A549 (cell line): Measurements from ENCODE around the gene HSPG2. TPM values are rescaled to one million over a fixed set of nuclear protein-coding genes. Genes with fewer than 3 reads are reported as not detected.

Experiments
- ATAC-seq, 2 experiments: fragments of 200-7000 bp in 1 of 2; fragments of >200 bp in 1 of 2; cut with Nextera tagmentation in 1 of 2; cut with Tn5 transposase in 1 of 2; 3 replicates each; pipeline versions ENCODE4 v1.8.0 to v1.9.1; 2018 to 2020; ENCODE audit warnings: mild to moderate bottlenecking in 1 of 2, moderate library complexity in 1 of 2
- CTCF ChIA-PET: fragments of 300-600 bp; sonication (Branson Sonifier 250); formaldehyde crosslinking; extraction: SDS; loops from one replicate; lab custom pipeline; 2021; ENCODE audit warnings: antibody characterized with exemption, inconsistent platforms; lab: Yijun Ruan, JAX
- POLR2A ChIA-PET: fragments of 350-600 bp; formaldehyde crosslinking; extraction: SDS; loops from one replicate; lab custom pipeline; 2021; ENCODE audit warnings: antibody characterized with exemption, inconsistent platforms; lab: Yijun Ruan, JAX
- DNase-seq, 2 experiments: peaks; one replicate each; pipeline versions ENCODE4 v3.0.0 to v3.0.0-alpha.2; 2011 to 2016; ENCODE audit warnings: low read depth in 1 of 2, low spot score in 1 of 2
- FAIRE-seq: peaks from 2 replicates; lab custom pipeline; 2011; peaks lifted over from hg19 to GRCh38; lab: Jason Lieb, UNC
- H3K27ac ChIP-seq, 2 experiments: fragments of >200 bp; sonication (Bioruptor Twin); formaldehyde crosslinking; 3 replicates each; pipeline ENCODE4 v1.5.1; 2016 to 2017
- H3K4me1 ChIP-seq: fragments of >200 bp; sonication (Bioruptor Twin); formaldehyde crosslinking; 3 replicates; pipeline ENCODE4 v1.6.1; 2016
- H3K4me2 ChIP-seq: fragments of >200 bp; sonication (Bioruptor Twin); formaldehyde crosslinking; 3 replicates; pipeline ENCODE4 v1.6.1; 2016
- H3K4me3 ChIP-seq: fragments of >200 bp; sonication (Bioruptor Twin); formaldehyde crosslinking; 3 replicates; pipeline ENCODE4 v1.5.1; 2016
- H3K9me3 ChIP-seq: fragments of >200 bp; sonication (Bioruptor Twin); formaldehyde crosslinking; 3 replicates; pipeline ENCODE4 v1.6.1; 2016
- BCL3 ChIP-seq: fragments of >200 bp; sonication (Bioruptor Twin); formaldehyde crosslinking; IDR thresholded peaks from 3 replicates; pipeline ENCODE4 v1.6.1; 2016
- CBX8 ChIP-seq: fragments of 200-600 bp; sonication (generic); IDR thresholded peaks from 2 replicates; pipeline ENCODE4 v1.6.1; 2016
- CHD4 ChIP-seq: fragments of 200-600 bp; sonication (generic); IDR thresholded peaks from 2 replicates; pipeline ENCODE4 v1.6.1; 2016; ENCODE audit warnings: antibody characterized with exemption, mild to moderate bottlenecking, borderline replicate concordance
- E2F6 ChIP-seq: IDR thresholded peaks from 2 replicates; pipeline ENCODE4 v1.6.1; 2012; ENCODE audit warnings: low read depth, borderline replicate concordance
- EHF ChIP-seq: fragments of 250-450 bp; sonication (Bioruptor Pico); IDR thresholded peaks from 2 replicates; pipeline ENCODE4 v1.5.0; 2020; ENCODE audit warnings: mild to moderate bottlenecking
- EHMT2 ChIP-seq: fragments of 200-600 bp; sonication (generic); IDR thresholded peaks from 2 replicates; pipeline ENCODE4 v1.6.1; 2016; ENCODE audit warnings: antibody characterized with exemption, low read depth, mild to moderate bottlenecking, moderate library complexity
- ESRRA ChIP-seq: fragments of 150-350 bp; IDR thresholded peaks from 2 replicates; pipeline ENCODE4 v1.6.1; 2014; ENCODE audit warnings: mild to moderate bottlenecking, low read length, borderline replicate concordance
- FOSB ChIP-seq: fragments of 250-450 bp; sonication (Bioruptor Pico); IDR thresholded peaks from 2 replicates; pipeline ENCODE4 v1.5.0; 2020; ENCODE audit warnings: mild to moderate bottlenecking, moderate library complexity
- HDAC2 ChIP-seq: fragments of 200-600 bp; sonication (generic); IDR thresholded peaks from 2 replicates; pipeline ENCODE4 v1.6.1; 2016
- HEYL ChIP-seq: fragments of 250-450 bp; sonication (Bioruptor Pico); IDR thresholded peaks from 2 replicates; pipeline ENCODE4 v1.8.0; 2021; ENCODE audit warnings: mild to moderate bottlenecking, moderate library complexity
- HOXB5 ChIP-seq: fragments of 250-450 bp; sonication (Bioruptor Pico); IDR thresholded peaks from 2 replicates; pipeline ENCODE4 v1.5.0; 2020; ENCODE audit warnings: mild to moderate bottlenecking, moderate library complexity
- JUNB ChIP-seq: fragments of >200 bp; sonication (Bioruptor Twin); formaldehyde crosslinking; IDR thresholded peaks from 2 replicates; pipeline ENCODE4 v1.6.1; 2016
- MAFK ChIP-seq: fragments of 450-650 bp; IDR thresholded peaks from 2 replicates; pipeline ENCODE4 v1.6.1; 2014; ENCODE audit not compliant: partially characterized antibody
- MAZ ChIP-seq: fragments of 150-350 bp; IDR thresholded peaks from 2 replicates; pipeline ENCODE4 v1.6.1; 2014; ENCODE audit warnings: antibody characterized with exemption, low read depth, low read length, borderline replicate concordance
- MYC ChIP-seq: IDR thresholded peaks from 2 replicates; pipeline ENCODE4 v1.6.1; 2012; ENCODE audit warnings: mild to moderate bottlenecking, inconsistent platforms, low read length, improper control_type of control experiment, borderline replicate concordance
- NFE2L2 ChIP-seq: fragments of 150-350 bp; conservative IDR thresholded peaks from 2 replicates; pipeline ENCODE4 v1.6.1; 2014; ENCODE audit warnings: low read length
- PBX3 ChIP-seq: IDR thresholded peaks from 2 replicates; pipeline ENCODE4 v1.6.1; 2012
- RAD21 ChIP-seq, 2 experiments: fragments of >200 bp in 1 of 2; sonication (Bioruptor Twin) in 1 of 2; formaldehyde crosslinking in 1 of 2; IDR thresholded peaks in 1 of 2; conservative IDR thresholded peaks in 1 of 2; 2 replicates in 1 of 2; 3 replicates in 1 of 2; pipeline ENCODE4 v1.6.1; 2012 to 2018; ENCODE audit warnings: inconsistent platforms in 1 of 2
- RARB ChIP-seq: fragments of 250-450 bp; sonication (Bioruptor Pico); IDR thresholded peaks from 2 replicates; pipeline ENCODE4 v1.8.0; 2021; ENCODE audit warnings: mild to moderate bottlenecking, moderate library complexity
- SMC3 ChIP-seq: fragments of >200 bp; sonication (Bioruptor Twin); formaldehyde crosslinking; IDR thresholded peaks from 3 replicates; pipeline ENCODE4 v1.6.1; 2018; ENCODE audit warnings: inconsistent platforms
- TP53 ChIP-seq: fragments of 250-450 bp; sonication (Bioruptor Pico); IDR thresholded peaks from 2 replicates; pipeline ENCODE4 v1.5.0; 2021; ENCODE audit warnings: mild to moderate bottlenecking, moderate library complexity
- ZC3H11A ChIP-seq: fragments of 450-650 bp; IDR thresholded peaks from 2 replicates; pipeline ENCODE4 v1.6.1; 2014; ENCODE audit warnings: antibody characterized with exemption, mild to moderate bottlenecking
- ZFP36 ChIP-seq: fragments of 450-650 bp; IDR thresholded peaks from 2 replicates; pipeline ENCODE4 v1.6.1; 2014; ENCODE audit warnings: borderline replicate concordance; ENCODE audit not compliant: partially characterized antibody
- ZSCAN20 ChIP-seq: fragments of 250-450 bp; sonication (Bioruptor Pico); IDR thresholded peaks from 2 replicates; pipeline ENCODE4 v1.8.0; 2022; ENCODE audit warnings: mild to moderate bottlenecking, moderate library complexity
- WGBS: methylation state at CpG from one replicate; pipeline ENCODE4 v1.1.6; 2017; ENCODE audit errors: missing lambda C conversion rate; 5-methylcytosine and 5-hydroxymethylcytosine counted together
- polyA plus RNA-seq, 4 experiments: library from polyadenylated mRNA; depleted of rRNA in 3 of 4; stranded (reverse); fragments of >200 nt; fragmentation: RNase III in 1 of 4; extraction: RNeasy Plus Mini Kit Qiagen cat#74134 plus additional on column Dnase treatment in 1 of 4; gene quantifications; 2 replicates in 3 of 4; 3 replicates in 1 of 4; pipeline ENCODE4 v1.2.3, GENCODE V29; 2011 to 2017
- TF ChIP-seq, protein P1 (sequence below): fragments of >200 bp; sonication (Bioruptor Twin); formaldehyde crosslinking; IDR thresholded peaks from 3 replicates; pipeline ENCODE4 v1.5.1; 2016

HSPG2 gene
- polyA plus RNA-seq, 2 of the 4 experiments (the other 2 are of a cell fraction) = 7.0 to 42.7 TPM

GRCh38 chr1:21833392-21833976 lies 103.6 kb downstream of the HSPG2 start:
- no peak overlapping the region for H3K4me2 ChIP-seq
- no peak for TF ChIP-seq ESRRA
- no peak for TF ChIP-seq RARB
- no peak for TF ChIP-seq MAFK
- TF ChIP-seq CHD4 = no peak
- ChIA-PET CTCF (no interaction called here), POLR2A (no interaction called here)
- no peak for FAIRE-seq
- peaks cover 21% of the 10 kb centered on the region for H3K9me3 ChIP-seq
- H3K4me3 ChIP-seq = no peak overlapping the region
- DNase-seq = no peak
- WGBS = 95% methylated on average over 6 of the region's 11 CpGs
- no peaks in the 10 kb centered on the region for H3K4me1 ChIP-seq
- ATAC-seq = no peak
- H3K27ac ChIP-seq = no peak overlapping the region

DNA sequence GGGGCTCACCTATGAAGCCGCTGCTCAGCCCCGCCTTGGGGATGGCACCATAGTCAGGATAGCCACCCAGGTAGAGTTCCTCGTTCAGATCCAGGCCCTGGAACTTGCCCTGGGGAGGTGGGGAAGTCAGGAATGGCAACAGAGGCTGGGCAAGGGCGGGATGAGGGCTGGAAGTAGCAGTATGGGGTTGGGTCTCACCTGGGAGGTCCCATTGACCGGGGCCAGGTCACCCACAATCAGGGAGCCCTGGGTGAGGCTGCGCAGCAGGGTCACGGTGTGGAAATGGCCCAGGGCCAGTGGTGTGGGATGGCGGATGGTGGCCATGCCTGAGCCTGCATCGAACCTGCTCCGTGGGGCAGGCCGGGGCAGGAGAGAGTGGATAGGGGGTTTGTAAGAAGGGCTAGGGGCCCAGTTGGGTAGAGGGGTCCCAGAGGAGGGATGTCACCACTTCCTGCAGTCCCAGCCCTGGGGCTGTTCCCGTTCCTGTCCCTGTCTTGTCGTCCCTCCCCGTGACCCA lies 105.6 kb downstream of the HSPG2 start:
- FAIRE-seq = no peak
- H3K4me3 ChIP-seq = no peak overlapping the region
- H3K9me3 ChIP-seq = peaks cover 21% of the 10 kb centered on the region

GRCh38 chr1:21830792-21831453 lies 106.2 kb downstream of the HSPG2 start:
- Histone ChIP-seq H3K4me1 (no peaks in the 10 kb centered on the region), H3K4me3 (no peak overlapping the region), H3K4me2 (no peak overlapping the region), H3K9me3 (peaks cover 21% of the 10 kb centered on the region), H3K27ac (no peak overlapping the region)
- POLR2A ChIA-PET = no interaction called here
- DNase-seq (no peak), FAIRE-seq (no peak), ATAC-seq (no peak)
- CTCF ChIA-PET = no interaction called here
- TF ChIP-seq ZSCAN20 (CRISPR knock-in tag) (no peak), NFE2L2 (no peak), MAZ (no peak), ESRRA (no peak), FOSB (CRISPR knock-in tag) (no peak), MYC (no peak), PBX3 (no peak), EHMT2 (no peak), ZC3H11A (no peak), JUNB (no peak), TP53 (CRISPR knock-in tag) (no peak), BCL3 (no peak), SMC3 (no peak), CBX8 (no peak), E2F6 (no peak), HDAC2 (no peak), HOXB5 (CRISPR knock-in tag) (no peak), RAD21 (conservative IDR thresholded peaks at IDR 0.05 in 1 of 2, IDR thresholded peaks at IDR 0.05 in 1 of 2) (no peak), ZFP36 (no peak)
- TF ChIP-seq, protein P1, sequence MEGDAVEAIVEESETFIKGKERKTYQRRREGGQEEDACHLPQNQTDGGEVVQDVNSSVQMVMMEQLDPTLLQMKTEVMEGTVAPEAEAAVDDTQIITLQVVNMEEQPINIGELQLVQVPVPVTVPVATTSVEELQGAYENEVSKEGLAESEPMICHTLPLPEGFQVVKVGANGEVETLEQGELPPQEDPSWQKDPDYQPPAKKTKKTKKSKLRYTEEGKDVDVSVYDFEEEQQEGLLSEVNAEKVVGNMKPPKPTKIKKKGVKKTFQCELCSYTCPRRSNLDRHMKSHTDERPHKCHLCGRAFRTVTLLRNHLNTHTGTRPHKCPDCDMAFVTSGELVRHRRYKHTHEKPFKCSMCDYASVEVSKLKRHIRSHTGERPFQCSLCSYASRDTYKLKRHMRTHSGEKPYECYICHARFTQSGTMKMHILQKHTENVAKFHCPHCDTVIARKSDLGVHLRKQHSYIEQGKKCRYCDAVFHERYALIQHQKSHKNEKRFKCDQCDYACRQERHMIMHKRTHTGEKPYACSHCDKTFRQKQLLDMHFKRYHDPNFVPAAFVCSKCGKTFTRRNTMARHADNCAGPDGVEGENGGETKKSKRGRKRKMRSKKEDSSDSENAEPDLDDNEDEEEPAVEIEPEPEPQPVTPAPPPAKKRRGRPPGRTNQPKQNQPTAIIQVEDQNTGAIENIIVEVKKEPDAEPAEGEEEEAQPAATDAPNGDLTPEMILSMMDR = no peak
- 97% methylated on average over 9 of the region's 23 CpGs for WGBS

More for the DNA sequence above, 105.6 kb downstream of the HSPG2 start:
- Histone ChIP-seq H3K4me2 (no peak overlapping the region), H3K27ac (no peak overlapping the region), H3K4me1 (no peaks in the 10 kb centered on the region)
- ATAC-seq (no peak), DNase-seq (no peak)
- TF ChIP-seq EHF (CRISPR knock-in tag) (no peak), HOXB5 (CRISPR knock-in tag) (no peak), HEYL (CRISPR knock-in tag) (no peak)
- ChIA-PET CTCF (no interaction called here), POLR2A (no interaction called here)
- whole genome bisulfite sequencing = 92% methylated on average over 10 of the region's 14 CpGs
